T-helper 2 cell treated with Interferon-gamma antibody and Interleukin-4, amounts not matched to agents 100 ng/mL and 5 ng/mL, for 36 hours (primary cell): Measurements from ENCODE around the gene COMMD10. TPM values are rescaled to one million over a fixed set of nuclear protein-coding genes. Genes with fewer than 3 reads are reported as not detected.

Source experiments
- total RNA-seq: library from RNA; stranded (reverse); gene quantifications from 2 replicates; pipeline ENCODE4 v1.2.3, GENCODE V29; 2022

The COMMD10 gene
- total RNA-seq, 1 donor from 2014 or later, result 29.2 TPM

Other genes starting within 250 kb of the COMMD10 start
- 41.4 and 41.8 TPM in 2 replicates for gene ATG12, start 243.5 kb upstream of the COMMD10 start, total RNA-seq
- gene AP3S1, start 243.1 kb upstream of the COMMD10 start, total RNA-seq, result 68.7 and 69.4 TPM in 2 replicates
- 0.05 TPM in 1 of 2 replicates, not detected in the other for gene LVRN, start 122.5 kb upstream of the COMMD10 start, total RNA-seq
- gene ARL14EPL, start 52.6 kb upstream of the COMMD10 start, total RNA-seq, result not detected in 2 replicates